Vagina (tissue), 2 donors: ENCODE data around the gene RASSF1. TPM values are rescaled to one million over a fixed set of nuclear protein-coding genes. Genes with fewer than 3 reads are reported as not detected.

Experiments
- DNase-seq, 2 donors: peaks; one replicate each; pipeline ENCODE4 v3.0.0-alpha.2; 2017; ENCODE audit errors: extremely low spot score in 2 of 2
- H3K27ac ChIP-seq: fragments of 200-600 bp; sonication (generic); one replicate; pipeline ENCODE4 v1.5.1; 2019
- H3K27me3 ChIP-seq: fragments of 200-600 bp; sonication (generic); one replicate; pipeline ENCODE4 v1.5.1; 2019
- H3K36me3 ChIP-seq, 2 donors: fragments of 200-600 bp; sonication (generic); one replicate each; pipeline ENCODE4 v1.5.1; 2017 to 2019
- H3K4me1 ChIP-seq: fragments of 200-600 bp; sonication (generic); one replicate; pipeline ENCODE4 v1.5.1; 2019
- H3K4me3 ChIP-seq, 2 donors: fragments of 200-600 bp; sonication (generic); 1 replicate in 1 of 2; 2 replicates in 1 of 2; pipeline ENCODE4 v1.5.1; 2016 to 2019
- H3K9me3 ChIP-seq: fragments of 200-600 bp; sonication (generic); one replicate; pipeline ENCODE4 v1.5.1; 2019
- POLR2A ChIP-seq, 2 donors: fragments of 450-650 bp; IDR thresholded peaks; one replicate each; pipeline ENCODE4 v1.6.1; 2017; ENCODE audit warnings: antibody characterized with exemption in 2 of 2, mild to moderate bottlenecking in 2 of 2, moderate library complexity in 2 of 2
- POLR2AphosphoS5 ChIP-seq, 2 donors: sonication (generic); formaldehyde crosslinking; IDR thresholded peaks; one replicate each; pipeline ENCODE4 v1.9.0; 2017; ENCODE audit warnings: antibody characterized with exemption in 2 of 2, mild to moderate bottlenecking in 2 of 2, low read depth in 1 of 2; ENCODE audit not compliant: insufficient read depth in 1 of 2
- intact Hi-C: fragments of 100-400 bp; cut with DNase I; formaldehyde crosslinking; loops from one replicate; pipeline ENCODE4 v1.15.1; 2023
- total RNA-seq: library from RNA; depleted of rRNA; stranded (reverse); fragments of >200 nt; gene quantifications from one replicate; pipeline ENCODE4 v1.2.3, GENCODE V29; 2016
- TF ChIP-seq, protein P1 (sequence below), 3 experiments: fragments of 450-650 bp in 2 of 3; fragments of 200-600 bp in 1 of 3; sonication (generic) in 1 of 3; IDR thresholded peaks; one replicate each; pipeline ENCODE4 v1.5.1; 2017 to 2019; ENCODE audit warnings: antibody characterized with exemption in 3 of 3, mild to moderate bottlenecking in 2 of 3, moderate library complexity in 2 of 3

The RASSF1 gene
- total RNA-seq, 1 donor from 2014 or later, result 69.0 TPM

GRCh38 chr3:50299929-50300680 is 40.5 kb downstream of the RASSF1 start:
- no peak for DNase-seq
- H3K27ac ChIP-seq, result peak overlapping the region; percentile 91
- peaks cover 55% of the 10 kb centered on the region for H3K4me1 ChIP-seq
- H3K27me3 ChIP-seq, result no peaks in the 10 kb centered on the region
- H3K9me3 ChIP-seq, result no peaks in the 10 kb centered on the region
- peaks cover 0 to 5% of the 10 kb centered on the region in 2 donors for H3K36me3 ChIP-seq
- intact Hi-C loops, result loop anchor here (2.0 kb wide), 1 partner anchor 23 kb away; the partner anchor contains the start of gene HYAL2
- H3K4me3 ChIP-seq, result peak overlapping the region; percentile 47 to 61
- TF ChIP-seq POLR2AphosphoS5 (IDR thresholded peaks at IDR 0.05; ENCODE audit: insufficient read depth in 1 of 2, low read depth in 1 of 2) (no peak), POLR2A (IDR thresholded peaks at IDR 0.05) (no peak)
- TF ChIP-seq, protein P1, sequence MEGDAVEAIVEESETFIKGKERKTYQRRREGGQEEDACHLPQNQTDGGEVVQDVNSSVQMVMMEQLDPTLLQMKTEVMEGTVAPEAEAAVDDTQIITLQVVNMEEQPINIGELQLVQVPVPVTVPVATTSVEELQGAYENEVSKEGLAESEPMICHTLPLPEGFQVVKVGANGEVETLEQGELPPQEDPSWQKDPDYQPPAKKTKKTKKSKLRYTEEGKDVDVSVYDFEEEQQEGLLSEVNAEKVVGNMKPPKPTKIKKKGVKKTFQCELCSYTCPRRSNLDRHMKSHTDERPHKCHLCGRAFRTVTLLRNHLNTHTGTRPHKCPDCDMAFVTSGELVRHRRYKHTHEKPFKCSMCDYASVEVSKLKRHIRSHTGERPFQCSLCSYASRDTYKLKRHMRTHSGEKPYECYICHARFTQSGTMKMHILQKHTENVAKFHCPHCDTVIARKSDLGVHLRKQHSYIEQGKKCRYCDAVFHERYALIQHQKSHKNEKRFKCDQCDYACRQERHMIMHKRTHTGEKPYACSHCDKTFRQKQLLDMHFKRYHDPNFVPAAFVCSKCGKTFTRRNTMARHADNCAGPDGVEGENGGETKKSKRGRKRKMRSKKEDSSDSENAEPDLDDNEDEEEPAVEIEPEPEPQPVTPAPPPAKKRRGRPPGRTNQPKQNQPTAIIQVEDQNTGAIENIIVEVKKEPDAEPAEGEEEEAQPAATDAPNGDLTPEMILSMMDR (IDR thresholded peaks at IDR 0.05), result no peak

GRCh38 chr3:50299638-50299928 is 41.1 kb downstream of the RASSF1 start:
- intact Hi-C loops, result loop anchor here (2.0 kb wide), 1 partner anchor 23 kb away; the partner anchor contains the start of gene HYAL2
- Histone ChIP-seq H3K27me3 (no peaks in the 10 kb centered on the region), H3K4me3 (peak overlapping the region; percentile 47 to 61), H3K4me1 (peaks cover 55% of the 10 kb centered on the region), H3K27ac (peak overlapping the region; percentile 91), H3K36me3 (peaks cover 0 to 5% of the 10 kb centered on the region in 2 donors), H3K9me3 (no peaks in the 10 kb centered on the region)
- TF ChIP-seq POLR2AphosphoS5 (IDR thresholded peaks at IDR 0.05; ENCODE audit: insufficient read depth in 1 of 2, low read depth in 1 of 2) (peak in 1 of 2 donors; percentile 93), POLR2A (IDR thresholded peaks at IDR 0.05) (no peak)
- TF ChIP-seq, protein P1 (IDR thresholded peaks at IDR 0.05), result no peak
- no peak for DNase-seq

- peak in 1 of 2 donors; percentile 96 for TF ChIP-seq POLR2A (IDR thresholded peaks at IDR 0.05)
- TF ChIP-seq POLR2AphosphoS5 (IDR thresholded peaks at IDR 0.05; ENCODE audit: insufficient read depth in 1 of 2, low read depth in 1 of 2), result peak in 1 of 2 donors; percentile 99
- TF ChIP-seq, protein P1 (IDR thresholded peaks at IDR 0.05), result peak in 1 of 3 experiments; percentile 50
- Histone ChIP-seq H3K27me3 (no peaks in the 10 kb centered on the region), H3K9me3 (no peaks in the 10 kb centered on the region), H3K36me3 (peaks cover 0 to 5% of the 10 kb centered on the region in 2 donors), H3K27ac (peak within 1 kb of the TSS; percentile 91), H3K4me1 (peaks cover 55% of the 10 kb centered on the region), H3K4me3 (peak within 1 kb of the TSS; percentile 61 to 90)
- intact Hi-C loops, result loop anchor here (2.0 kb wide), 1 partner anchor 24 kb away; the partner anchor contains the start of gene HYAL2
- DNase-seq, result peak; percentile 100
Observed at GRCh38 chr3:50298836-50299637, 41.6 kb downstream of the RASSF1 start, which contains the start of the genes HYAL3 and NAA80. TSS of gene HYAL3 (minus strand) at chr3:50299405. CDS start at chr3:50295602, 3,803 bp downstream. TSS of gene NAA80 (minus strand) at chr3:50299405. CDS start at chr3:50297463, 1,942 bp downstream.

- no peak for DNase-seq
- Histone ChIP-seq H3K36me3 (peaks cover 0 to 5% of the 10 kb centered on the region in 2 donors), H3K4me3 (peak overlapping the region; percentile 61 to 90), H3K9me3 (no peaks in the 10 kb centered on the region), H3K4me1 (peaks cover 51% of the 10 kb centered on the region), H3K27me3 (no peaks in the 10 kb centered on the region), H3K27ac (peak overlapping the region; percentile 83)
- TF ChIP-seq POLR2A (IDR thresholded peaks at IDR 0.05) (no peak), POLR2AphosphoS5 (IDR thresholded peaks at IDR 0.05; ENCODE audit: insufficient read depth in 1 of 2, low read depth in 1 of 2) (no peak)
- TF ChIP-seq, protein P1 (IDR thresholded peaks at IDR 0.05), result no peak
- intact Hi-C loops, result loop anchor here (2.0 kb wide), 1 partner anchor 25 kb away; the partner anchor contains the start of gene HYAL2
Observed at GRCh38 chr3:50297896-50298725, 42.5 kb downstream of the RASSF1 start.
